Astrocyte of the cerebellum (primary cell): Measurements from ENCODE around the gene RNF38.
"Not testable (repeated sequence)": the region's sequence is repeated elsewhere in the genome, so short reads cannot be mapped to it uniquely, and the experiment has no call there.

Source experiments
- DNase-seq: peaks from one replicate; pipeline ENCODE4 v3.0.0-alpha.2; 2011; ENCODE audit warnings: low read depth
- H3K4me3 ChIP-seq: 2 replicates; pipeline ENCODE4 v1.5.1; 2011; ENCODE audit warnings: mild to moderate bottlenecking, low read depth, low read length, moderate library complexity
- CTCF ChIP-seq: IDR thresholded peaks from 2 replicates; pipeline ENCODE4 v1.5.1; 2012; ENCODE audit warnings: low read length, low read depth, moderate library complexity, mild to moderate bottlenecking; ENCODE audit errors: missing control alignments
- in situ Hi-C: cut with HindIII; loops from 2 replicates; pipeline ENCODE4 v1.10.0; 2017; ENCODE audit warnings: low sequenced_read_pairs

Gene RNF38

GRCh38 chr9:36322462-36322861, 77.6 kb downstream of the RNF38 start:
- no peak overlapping the region for H3K4me3 ChIP-seq
- TF ChIP-seq CTCF = no peak
- DNase-seq = no peak
- in situ Hi-C loops = no loop called here

- in situ Hi-C loops, DNase-seq, H3K4me3 ChIP-seq: not testable (repeated sequence)
Observed at GRCh38 chr9:36321903-36322302, 78.2 kb downstream of the RNF38 start.

- no peak for TF ChIP-seq CTCF
- in situ Hi-C loops = no loop called here
- no peak for DNase-seq
- H3K4me3 ChIP-seq = no peak overlapping the region
Observed at GRCh38 chr9:36320466-36320865, 79.6 kb downstream of the RNF38 start.

- DNase-seq = no peak
- in situ Hi-C loops = no loop called here
- H3K4me3 ChIP-seq = no peak overlapping the region
- TF ChIP-seq CTCF = no peak
Observed at GRCh38 chr9:36319806-36320205, 80.3 kb downstream of the RNF38 start.

- in situ Hi-C loops = no loop called here
- DNase-seq = no peak
- no peak overlapping the region for H3K4me3 ChIP-seq
- TF ChIP-seq CTCF = no peak
Observed at GRCh38 chr9:36319183-36319582, 80.9 kb downstream of the RNF38 start.

GRCh38 chr9:36318212-36318802, 81.8 kb downstream of the RNF38 start:
- in situ Hi-C loops = no loop called here
- TF ChIP-seq CTCF = no peak
- no peak for DNase-seq
- no peak overlapping the region for H3K4me3 ChIP-seq

GRCh38 chr9:36317766-36318165, 82.3 kb downstream of the RNF38 start:
- in situ Hi-C loops = no loop called here
- no peak overlapping the region for H3K4me3 ChIP-seq
- TF ChIP-seq CTCF = no peak
- DNase-seq = no peak
